HG02973 (cell line): ENCODE data around the gene PEX3.

Experiments
- ATAC-seq: cut with Tn5 transposase; IDR thresholded peaks from one replicate; pipeline ENCODE4 v1.9.1; 2021; ENCODE audit warnings: moderate library complexity; ENCODE audit not compliant: unreplicated experiment

PEX3 gene, protein sequence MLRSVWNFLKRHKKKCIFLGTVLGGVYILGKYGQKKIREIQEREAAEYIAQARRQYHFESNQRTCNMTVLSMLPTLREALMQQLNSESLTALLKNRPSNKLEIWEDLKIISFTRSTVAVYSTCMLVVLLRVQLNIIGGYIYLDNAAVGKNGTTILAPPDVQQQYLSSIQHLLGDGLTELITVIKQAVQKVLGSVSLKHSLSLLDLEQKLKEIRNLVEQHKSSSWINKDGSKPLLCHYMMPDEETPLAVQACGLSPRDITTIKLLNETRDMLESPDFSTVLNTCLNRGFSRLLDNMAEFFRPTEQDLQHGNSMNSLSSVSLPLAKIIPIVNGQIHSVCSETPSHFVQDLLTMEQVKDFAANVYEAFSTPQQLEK

DNA sequence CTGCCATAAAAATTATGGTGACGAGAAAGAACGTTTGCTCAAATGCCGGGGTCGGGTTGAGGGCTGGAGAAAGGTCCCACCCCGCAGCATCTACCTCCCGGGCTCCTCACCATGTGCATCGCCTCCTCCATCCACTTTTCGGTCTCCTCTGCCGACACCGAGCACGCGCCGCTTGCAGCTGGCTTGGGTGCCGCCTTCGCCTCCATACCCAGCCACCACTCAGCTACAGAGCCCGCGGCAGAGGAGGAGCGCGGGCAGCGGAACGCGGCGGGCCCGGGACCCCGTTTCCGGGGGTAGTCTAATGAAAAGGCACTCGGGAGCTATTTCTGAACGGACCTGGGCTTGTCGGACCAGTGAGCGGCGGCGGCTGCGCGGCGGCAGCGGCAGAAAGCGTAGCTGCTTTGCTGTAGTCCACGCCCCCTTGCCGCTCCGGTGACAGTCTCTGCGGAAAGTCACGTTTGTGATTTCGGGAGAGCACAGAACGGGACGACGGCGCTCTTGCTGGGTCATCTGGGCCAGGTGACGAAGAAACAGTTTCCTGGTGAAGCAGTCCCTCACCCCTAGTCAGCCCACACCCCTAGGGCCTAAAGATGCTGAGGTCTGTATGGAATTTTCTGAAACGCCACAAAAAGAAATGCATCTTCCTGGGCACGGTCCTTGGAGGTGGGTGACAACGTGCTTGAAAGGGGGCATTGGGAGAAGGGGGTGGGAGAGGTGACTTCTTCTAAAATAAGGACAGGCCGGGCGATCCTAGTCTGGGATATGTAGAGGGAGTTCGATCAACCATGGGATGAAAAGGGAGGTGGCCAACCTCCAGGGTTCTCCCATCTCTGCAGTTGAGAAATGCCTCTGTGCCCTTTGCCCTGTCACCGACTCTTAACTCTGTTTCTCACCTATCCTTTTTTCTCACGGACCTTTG is at the start of gene PEX3, which contains the start of gene ADAT2:
PEX3 (plus strand) TSS at position 353 of the 919 bp plus-strand sequence; CDS start at position 591, 238 bp downstream.
ADAT2 (minus strand) TSS at position 243 of the 919 bp plus-strand sequence; CDS start at position 206, 37 bp downstream.
- peak; percentile 94 for ATAC-seq

DNA sequence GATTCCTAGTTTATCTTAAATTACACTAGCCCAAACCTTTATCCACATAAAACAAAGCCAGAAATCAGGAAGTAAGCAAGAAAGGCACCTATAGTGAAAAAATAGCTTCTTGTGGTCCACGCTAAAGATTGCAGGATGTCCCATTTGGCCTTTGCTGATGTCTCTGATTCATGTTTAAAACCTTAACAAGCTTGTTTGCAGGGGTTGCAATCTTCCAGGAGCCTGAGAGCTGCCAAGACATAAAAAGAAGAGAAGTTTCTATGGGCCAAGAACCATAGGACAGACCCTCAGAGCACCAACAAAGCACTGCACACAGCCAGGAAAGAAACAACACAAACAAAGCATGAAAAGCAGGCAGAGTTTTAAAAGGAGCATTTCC is 49.5 kb upstream of the PEX3 start:
- ATAC-seq: no peak

DNA sequence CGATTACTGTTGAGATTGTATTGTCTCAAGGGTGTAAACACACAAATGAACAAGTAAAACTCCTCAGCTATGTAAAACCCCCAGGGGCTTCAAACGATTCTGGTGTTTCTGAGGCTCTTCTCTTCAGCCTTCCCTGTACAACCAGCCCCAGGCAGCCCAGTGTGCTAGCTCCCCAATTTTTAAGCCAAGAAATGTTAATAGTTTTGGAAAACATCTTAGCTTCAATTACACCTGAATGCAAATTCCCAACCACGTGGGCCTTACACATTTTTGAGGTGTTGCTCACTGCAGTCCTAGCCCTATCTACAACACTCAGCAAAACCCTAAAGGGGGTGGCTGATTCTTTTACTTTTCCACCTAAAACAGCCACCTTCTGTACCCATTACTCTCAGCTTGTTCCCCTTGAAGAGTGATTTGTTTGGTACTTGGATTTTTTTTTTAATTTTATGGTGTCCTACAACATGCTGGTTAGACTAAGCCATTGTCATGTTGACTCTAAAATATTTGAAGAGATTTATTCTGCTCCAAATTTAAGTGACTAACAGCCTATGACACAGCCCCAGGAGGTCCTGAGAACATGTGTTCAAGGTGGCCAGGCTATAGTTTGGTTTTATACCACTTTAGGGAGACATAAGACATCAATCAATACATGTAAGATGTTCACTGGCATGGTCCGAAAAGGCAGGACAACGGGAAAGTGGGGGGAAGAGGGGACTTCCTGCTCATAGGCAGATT is 48.8 kb upstream of the PEX3 start:
- ATAC-seq: no peak

DNA sequence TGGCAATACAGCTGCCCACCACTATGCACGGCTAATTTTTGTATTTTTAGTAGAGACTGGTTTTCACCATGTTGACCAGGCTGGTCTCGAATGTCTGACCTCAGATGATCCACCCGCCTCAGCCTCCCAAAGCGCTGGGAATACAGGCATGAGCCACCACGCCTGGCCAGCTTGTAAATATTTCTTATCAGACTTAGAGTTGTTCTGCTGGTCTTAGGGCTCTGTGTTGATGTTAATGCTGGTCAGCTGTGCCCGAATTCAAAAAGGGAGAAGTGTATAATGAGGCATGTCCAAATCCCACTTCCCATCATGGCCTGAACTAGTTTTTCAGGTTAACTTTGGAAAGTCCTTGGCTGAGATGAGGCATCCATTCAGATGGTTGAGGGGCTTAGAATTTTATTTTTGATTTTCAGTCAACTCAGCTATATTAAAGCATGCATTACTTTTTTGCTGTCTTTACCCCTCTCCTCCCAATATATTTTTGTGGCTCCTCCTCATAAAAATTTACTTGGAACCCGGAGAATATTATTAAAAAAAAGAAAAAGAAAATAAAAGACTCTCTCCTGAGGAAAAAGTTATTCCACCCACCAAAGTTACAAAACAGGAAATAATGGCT is 47.8 kb upstream of the PEX3 start:
- ATAC-seq: no peak

DNA sequence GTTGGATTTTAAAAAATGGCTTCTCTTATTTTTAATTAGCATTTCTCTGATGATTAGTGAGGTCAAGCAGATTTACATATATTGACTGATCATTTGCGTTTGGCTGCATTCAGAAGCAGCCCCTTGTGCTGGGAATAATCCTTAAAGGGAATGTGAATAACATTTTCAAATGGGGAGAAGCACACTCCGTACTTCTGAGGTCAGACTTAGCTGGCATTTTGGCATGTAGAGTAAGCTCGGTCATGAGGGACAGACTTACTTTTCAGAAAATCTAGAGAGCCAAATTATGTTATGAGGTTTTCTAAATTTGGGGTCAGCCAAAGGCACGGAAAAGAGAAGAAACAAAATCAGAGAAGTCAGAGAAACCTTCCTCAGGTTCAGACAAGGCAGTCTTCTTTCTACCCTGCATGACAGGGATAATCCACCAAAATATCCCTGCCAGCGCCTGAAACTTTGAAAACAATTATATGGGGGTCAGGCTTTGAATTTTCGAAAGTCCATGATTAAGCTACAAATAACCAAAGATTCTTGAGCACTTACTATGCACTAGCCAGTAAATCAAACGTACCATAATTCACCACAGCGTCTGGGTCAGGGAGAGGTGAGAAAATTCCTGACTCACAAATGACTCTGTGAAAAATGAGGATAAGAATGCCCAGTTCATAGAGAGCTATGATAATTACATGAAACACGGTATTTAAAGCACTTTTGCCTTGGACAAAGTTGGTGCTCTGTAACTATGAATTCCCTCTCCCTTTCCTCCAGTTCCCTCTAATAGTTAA is 45.0 kb upstream of the PEX3 start:
- no peak for ATAC-seq

DNA sequence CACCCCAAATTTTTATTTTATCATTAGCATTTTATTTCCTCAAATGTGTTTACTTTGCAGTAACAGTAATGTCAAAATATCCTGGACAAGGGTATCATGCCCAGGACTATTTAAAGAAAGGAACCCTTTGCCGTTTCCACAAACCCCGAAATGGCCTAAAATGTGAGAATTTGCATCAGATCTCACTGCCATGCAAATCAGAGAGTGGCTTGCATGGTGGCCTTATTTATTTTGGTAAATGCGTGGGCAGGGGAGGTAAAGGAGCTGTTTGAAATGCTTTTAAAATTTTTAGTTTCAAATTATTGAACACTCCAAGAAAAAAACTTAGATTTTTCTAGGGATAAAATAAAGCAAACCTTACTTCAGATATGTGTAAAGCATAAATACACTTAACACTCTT is 43.9 kb upstream of the PEX3 start:
- ATAC-seq: peak; percentile 57

DNA sequence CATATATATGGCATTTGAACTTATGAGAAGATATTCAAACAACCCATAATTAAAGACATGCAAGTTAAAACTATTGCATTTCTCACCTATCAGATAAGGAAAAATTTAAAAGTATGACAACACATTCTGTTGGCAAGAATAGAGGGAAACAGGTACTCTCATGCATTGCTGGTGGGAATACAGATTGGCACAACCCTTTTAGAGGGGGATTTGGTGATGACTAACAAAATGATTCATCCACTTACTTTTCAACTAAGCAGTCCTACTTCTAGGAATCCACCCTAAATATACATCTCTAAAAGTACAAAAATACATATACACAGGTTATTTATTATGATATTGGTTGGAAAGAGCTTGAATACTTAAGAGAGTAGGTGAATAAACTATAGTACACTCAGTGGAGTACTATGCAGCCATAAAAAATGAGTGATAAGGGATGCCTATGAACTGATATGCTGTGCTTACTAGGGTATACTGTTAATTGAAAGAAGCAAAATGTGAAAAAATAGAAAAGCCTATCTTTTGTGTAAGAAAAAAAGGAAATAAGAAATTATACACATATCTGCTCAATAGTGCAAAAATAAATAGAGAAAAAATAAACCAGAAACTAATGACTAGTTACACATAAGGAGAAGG is 42.3 kb upstream of the PEX3 start:
- no peak for ATAC-seq

DNA sequence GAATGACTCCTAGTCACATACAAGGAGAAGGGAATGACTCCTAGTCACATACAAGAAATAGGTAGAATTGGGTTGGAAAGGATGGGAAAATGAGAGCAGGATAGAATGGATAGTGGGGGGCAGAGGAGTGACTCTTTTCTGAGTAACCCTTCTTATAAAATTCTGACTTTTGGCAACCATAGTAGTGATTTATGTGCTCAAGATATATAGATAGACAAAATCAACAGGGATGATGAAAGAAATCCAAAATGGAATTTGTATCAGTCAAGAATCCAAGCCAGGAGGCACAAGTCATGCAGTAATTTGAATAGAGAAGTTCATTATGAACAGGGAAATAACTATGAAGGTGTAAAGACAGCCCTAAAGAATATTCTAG is 41.8 kb upstream of the PEX3 start:
- no peak for ATAC-seq

DNA sequence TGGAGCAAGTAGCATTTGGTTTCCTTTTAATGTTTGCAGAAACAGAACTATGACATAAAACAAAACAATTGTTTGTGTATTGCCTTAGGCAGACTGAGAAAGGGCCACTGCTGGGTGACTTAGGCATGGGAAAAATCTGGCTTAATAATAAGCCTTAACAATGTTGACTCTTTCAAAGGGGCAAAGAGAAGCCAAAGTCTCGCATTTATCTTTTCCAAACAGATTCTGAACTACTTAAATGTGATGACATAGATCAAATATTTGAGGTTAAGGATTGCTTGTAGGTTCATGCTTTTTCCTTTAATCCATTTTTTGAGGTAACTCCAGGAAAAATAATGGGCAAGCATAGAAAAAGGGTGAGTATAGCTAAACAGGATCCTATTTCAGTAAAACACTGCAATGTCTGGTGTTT is 39.7 kb upstream of the PEX3 start:
- no peak for ATAC-seq

DNA sequence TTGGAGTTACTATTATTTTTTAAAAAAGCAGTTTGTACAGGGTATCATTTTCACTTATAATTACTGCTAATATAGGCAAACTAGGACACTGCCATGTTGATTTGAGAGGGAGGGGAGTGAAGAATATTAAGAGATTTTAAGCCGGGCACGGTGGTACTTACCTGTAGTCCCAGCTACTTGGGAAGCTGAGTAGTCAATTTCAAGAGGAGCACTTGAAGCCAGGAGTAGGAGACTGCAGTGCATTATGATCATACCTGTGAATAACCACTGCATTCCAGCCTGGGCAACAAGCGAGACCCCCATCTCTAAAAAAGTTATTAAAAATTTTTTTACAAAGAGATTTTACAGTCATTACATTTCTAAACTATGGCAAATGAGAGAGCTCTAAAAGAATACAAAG is 35.8 kb upstream of the PEX3 start:
- no peak for ATAC-seq

DNA sequence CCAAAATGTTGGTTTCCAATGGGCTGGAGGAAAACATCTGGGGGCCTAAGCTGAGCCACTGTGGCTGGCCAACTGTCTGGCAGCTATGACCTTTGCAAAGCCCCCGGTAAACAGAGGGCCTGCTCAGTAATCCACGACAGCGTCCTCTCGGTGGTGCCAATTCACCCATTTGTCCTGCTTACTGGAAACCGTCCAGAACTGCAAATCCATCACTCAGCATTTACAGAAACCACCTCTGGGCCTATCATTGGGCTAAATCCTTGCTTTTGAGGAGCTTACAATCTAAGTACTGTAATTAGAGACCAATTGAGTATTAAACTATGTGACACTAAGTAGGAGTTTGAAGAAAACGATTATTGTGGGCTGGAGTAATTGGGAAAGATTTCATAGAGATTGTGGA is 31.1 kb upstream of the PEX3 start:
- ATAC-seq: no peak

DNA sequence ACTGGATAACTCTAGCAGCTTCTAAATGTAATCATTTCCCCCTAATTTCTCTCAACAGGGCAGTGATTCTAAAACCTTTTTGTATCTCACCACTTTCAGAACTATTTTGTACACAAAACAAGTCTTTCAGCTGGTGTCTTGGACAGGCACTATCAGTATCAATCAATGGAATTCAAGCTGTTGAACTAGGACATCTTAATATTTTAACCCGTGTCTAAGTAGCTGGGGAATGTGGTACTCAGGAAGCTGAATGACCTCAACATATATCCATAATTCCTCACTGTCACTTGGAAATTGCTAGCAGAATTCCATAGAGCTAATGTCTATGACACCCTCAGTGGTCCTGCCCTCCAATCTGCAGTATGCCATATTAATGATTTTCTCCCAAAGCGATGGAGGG is 24.6 kb upstream of the PEX3 start:
- ATAC-seq: no peak

DNA sequence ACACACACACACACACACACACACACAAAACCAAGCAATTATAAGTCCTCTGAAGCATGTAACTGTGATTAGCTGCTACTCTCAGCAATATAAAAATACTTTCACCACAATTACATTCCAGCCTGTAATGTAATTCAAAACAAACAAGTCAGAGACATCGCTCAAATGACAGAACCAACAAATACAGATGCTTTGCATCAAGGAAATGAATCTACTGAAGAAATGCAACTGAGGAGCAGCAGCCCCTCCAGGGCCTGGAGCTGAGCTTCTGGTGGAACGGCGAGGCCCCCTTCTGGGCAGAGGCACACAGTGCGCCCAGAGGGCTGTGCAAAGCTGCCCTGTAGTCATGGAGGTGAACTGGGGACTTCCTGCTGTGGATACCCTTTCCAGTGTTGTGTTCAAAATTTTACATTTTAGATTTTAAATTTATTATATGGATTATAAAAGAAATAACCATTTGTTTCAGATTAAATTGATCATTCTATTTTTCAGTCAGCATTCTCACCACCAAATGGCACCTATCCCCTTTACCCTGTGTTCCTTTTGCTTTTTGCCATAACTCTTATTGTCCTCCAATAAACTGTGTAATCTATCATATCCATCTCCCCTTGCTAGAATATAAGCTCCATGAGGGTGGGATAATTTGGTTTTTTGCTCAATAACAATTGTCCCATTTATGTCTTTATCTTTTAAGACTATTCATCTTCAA is 23.3 kb upstream of the PEX3 start:
- peak; percentile 100 for ATAC-seq

DNA sequence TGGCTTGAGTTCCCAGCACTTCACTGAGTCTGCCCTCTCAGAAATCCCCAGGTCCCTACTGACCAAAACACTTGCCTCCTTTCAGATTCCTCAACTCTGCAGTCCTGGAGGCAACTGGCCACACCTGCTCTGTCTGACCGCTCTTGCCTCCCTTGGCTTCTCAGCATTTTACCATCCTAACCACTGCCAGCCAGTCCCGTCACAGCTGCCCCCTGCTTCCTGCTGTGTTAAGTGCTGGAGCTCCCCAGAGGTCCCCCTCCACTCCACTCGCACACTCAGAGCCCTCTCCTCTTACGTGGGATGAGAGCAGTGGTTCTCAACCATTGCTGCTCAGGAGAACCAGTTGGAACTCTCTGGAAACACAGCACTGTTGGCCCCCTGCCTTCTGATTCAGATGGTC is 20.6 kb upstream of the PEX3 start:
- no peak for ATAC-seq

DNA sequence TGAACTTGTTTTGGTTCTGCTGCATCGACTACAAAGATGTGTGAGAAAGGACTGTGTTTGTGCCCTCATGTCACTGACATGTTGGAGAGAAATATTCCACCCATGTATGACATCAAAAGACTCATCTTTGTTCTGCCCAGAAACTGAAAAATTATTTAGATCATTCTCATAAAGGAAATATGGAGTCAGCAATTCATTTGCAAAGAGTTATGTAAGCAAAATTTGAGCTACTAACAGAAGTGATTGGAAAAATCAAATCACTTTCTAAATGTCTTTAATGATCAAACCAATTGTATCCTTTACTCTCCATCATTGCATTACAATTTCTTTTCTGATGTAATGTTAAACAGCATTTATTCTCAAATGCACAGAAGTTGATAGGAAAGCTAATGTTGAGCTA is 19.4 kb upstream of the PEX3 start:
- no peak for ATAC-seq

DNA sequence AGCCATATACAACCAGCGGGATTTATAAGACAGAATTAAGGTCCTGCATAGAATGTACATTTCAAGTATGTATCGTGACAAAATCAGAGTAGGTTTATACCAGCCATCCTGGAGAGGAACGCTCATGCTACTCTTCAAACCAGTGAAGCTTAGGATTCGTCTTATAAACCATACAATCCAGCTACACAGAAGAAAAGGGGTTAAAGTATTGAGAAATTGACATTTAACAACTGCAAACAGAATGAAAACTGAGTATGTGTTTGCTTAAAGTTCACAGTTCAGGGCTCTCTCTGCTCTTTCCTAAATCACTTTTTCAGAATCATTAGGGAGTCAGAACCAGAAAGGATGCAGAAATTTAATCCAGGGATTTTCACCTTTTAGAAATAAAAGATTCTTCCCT is 18.0 kb upstream of the PEX3 start:
- ATAC-seq: no peak

DNA sequence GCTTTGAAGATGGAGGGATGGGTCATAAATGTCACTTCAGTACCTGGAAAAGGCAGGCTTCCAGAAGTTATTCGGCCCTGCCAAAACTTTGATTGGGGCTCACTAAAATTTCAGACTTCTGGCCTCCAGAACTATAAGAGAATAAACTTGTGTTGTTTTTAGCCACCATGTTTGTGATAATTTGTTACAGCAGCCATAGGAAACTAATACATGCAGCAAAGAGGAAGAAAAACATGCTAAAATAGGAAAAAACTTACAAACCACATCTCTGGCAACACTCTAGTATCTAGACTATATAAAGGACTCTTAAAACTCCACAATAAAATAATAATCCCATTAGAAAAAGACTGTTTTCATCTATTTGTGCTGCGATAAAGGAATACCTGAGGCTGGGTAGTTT is 9.6 kb upstream of the PEX3 start:
- no peak for ATAC-seq

DNA sequence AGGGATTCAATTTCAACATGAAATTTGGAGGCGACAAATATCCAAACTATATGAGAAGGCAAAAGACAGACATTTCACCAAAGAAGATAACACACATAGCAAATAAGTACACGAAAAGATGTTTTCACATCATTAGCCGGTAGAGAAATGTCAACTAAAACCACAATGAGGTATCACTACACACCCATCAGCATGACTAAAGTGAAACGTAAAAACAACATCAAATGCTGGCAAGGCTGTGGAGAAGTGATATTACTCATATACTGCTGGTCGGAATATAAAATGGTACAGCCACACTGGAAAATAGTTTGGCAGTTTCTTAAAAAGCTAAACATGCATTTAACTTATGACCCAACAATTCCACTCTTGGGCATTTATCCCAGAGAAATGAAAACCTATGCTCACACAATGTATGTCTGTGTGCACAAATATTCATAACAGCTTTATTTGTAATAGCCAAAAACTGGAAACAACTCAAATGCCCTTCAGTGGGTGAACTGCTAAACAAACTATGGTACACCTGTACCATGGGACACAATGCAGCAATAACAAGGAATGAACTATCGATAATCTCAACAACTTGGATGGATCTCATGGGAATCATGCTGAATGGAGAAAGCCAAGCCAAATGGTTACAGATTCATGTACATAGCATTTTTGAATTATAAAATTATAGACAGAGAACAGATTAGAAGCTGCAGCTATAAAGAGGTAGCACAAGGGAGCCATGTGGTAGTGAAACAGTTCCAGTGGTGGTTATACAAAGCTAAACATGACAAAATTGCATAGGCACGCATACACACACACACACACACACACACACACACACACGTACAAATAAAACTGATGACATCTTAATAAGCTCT is 8.7 kb upstream of the PEX3 start:
- ATAC-seq: no peak
